MCF 10A (cell line): ENCODE results near the gene HCAR2. TPM values are rescaled to one million over a fixed set of nuclear protein-coding genes. Genes with fewer than 3 reads are reported as not detected.

Experiments
- BruUV-seq: library from RNA; stranded (reverse); fragments of 400-500 nt; replicated peaks from 2 replicates; lab custom pipeline; 2021; lab: Mats Ljungman, UMichigan
- CTCF ChIA-PET: fragments of 300-600 bp; sonication (Branson Sonifier 250); formaldehyde crosslinking; extraction: SDS; loops from one replicate; lab custom pipeline; 2021; ENCODE audit warnings: antibody characterized with exemption, inconsistent platforms; lab: Yijun Ruan, JAX
- POLR2A ChIA-PET: fragments of 300-600, 350-650 bp; sonication (Branson Sonifier 250); formaldehyde crosslinking; extraction: SDS; loops from one replicate; lab custom pipeline; 2020; ENCODE audit warnings: antibody characterized with exemption, inconsistent platforms; lab: Yijun Ruan, JAX
- DNase-seq: peaks from one replicate; pipeline ENCODE4 v3.0.0-alpha.2; 2018; ENCODE audit not compliant: unreplicated experiment
- H3K27ac Mint-ChIP-seq: one replicate; pipeline ENCODE4 v1.8.0; 2022; ENCODE audit warnings: mild to moderate bottlenecking, low read depth, mixed read lengths; ENCODE audit not compliant: unreplicated experiment
- H3K27me3 Mint-ChIP-seq: one replicate; pipeline ENCODE4 v1.8.0; 2022; ENCODE audit warnings: mixed read lengths; ENCODE audit not compliant: insufficient read depth, unreplicated experiment
- H3K36me3 Mint-ChIP-seq: one replicate; pipeline ENCODE4 v1.8.0; 2022; ENCODE audit warnings: mild to moderate bottlenecking, moderate library complexity, mixed read lengths; ENCODE audit not compliant: insufficient read depth, unreplicated experiment
- H3K4me1 Mint-ChIP-seq: one replicate; pipeline ENCODE4 v1.8.0; 2022; ENCODE audit warnings: mixed read lengths; ENCODE audit not compliant: insufficient read depth, unreplicated experiment
- H3K4me3 Mint-ChIP-seq: one replicate; pipeline ENCODE4 v1.8.0; 2022; ENCODE audit warnings: mild to moderate bottlenecking, moderate library complexity, mixed read lengths; ENCODE audit not compliant: unreplicated experiment
- H3K9me3 Mint-ChIP-seq: one replicate; pipeline ENCODE4 v1.8.0; 2022; ENCODE audit warnings: mixed read lengths; ENCODE audit not compliant: unreplicated experiment
- intact Hi-C: fragments of 100-400 bp; cut with micrococcal nuclease; formaldehyde crosslinking; loops from 2 replicates; pipeline ENCODE4 v1.14.1; 2022
- total RNA-seq: library from RNA; stranded (reverse); gene quantifications from 2 replicates; pipeline ENCODE4 v1.2.3, GENCODE V29; 2022
- TF ChIP-seq, protein P1 (sequence below): fragments of 200-600 bp; IDR thresholded peaks from one replicate; pipeline ENCODE4 v1.8.0; 2022; ENCODE audit warnings: antibody characterized with exemption, mild to moderate bottlenecking; ENCODE audit not compliant: unreplicated experiment

Gene HCAR2
- total RNA-seq, 1 experiment from 2014 or later = 0.19 TPM

DNA sequence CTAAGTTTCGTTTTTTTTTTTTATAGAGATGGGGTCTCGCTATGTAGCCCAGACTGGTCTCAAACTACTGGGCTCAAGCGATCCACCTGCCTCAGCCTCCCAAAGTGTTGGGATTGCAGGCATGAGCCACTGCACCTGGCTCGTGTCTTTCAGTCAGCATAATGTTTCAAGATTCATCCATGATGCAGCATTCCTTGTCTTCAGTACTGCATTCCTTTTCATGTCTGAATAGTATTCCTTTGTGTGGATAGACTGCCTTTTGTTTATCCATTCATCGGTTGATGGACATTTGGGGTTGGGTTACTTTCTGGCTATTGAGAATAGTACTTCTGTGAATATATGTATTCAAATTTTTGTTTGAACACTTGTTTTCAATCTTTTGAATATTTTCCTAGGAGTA is 37.4 kb downstream of the HCAR2 start:
- ChIA-PET CTCF (interaction anchor here (0.7 kb wide), 2 partner anchors 16 to 20 kb away, joined by 3 to 4 read pairs; no protein-coding TSS in a partner anchor), POLR2A (no interaction called here)
- no peaks in the 10 kb centered on the region for H3K36me3 Mint-ChIP-seq
- intact Hi-C loops = no loop called here
- TF ChIP-seq, protein P1, sequence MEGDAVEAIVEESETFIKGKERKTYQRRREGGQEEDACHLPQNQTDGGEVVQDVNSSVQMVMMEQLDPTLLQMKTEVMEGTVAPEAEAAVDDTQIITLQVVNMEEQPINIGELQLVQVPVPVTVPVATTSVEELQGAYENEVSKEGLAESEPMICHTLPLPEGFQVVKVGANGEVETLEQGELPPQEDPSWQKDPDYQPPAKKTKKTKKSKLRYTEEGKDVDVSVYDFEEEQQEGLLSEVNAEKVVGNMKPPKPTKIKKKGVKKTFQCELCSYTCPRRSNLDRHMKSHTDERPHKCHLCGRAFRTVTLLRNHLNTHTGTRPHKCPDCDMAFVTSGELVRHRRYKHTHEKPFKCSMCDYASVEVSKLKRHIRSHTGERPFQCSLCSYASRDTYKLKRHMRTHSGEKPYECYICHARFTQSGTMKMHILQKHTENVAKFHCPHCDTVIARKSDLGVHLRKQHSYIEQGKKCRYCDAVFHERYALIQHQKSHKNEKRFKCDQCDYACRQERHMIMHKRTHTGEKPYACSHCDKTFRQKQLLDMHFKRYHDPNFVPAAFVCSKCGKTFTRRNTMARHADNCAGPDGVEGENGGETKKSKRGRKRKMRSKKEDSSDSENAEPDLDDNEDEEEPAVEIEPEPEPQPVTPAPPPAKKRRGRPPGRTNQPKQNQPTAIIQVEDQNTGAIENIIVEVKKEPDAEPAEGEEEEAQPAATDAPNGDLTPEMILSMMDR = no peak
- H3K4me1 Mint-ChIP-seq = peaks cover 8% of the 10 kb centered on the region
- no peak overlapping the region for H3K4me3 Mint-ChIP-seq
- no TSS peak for BruUV-seq
- no peaks in the 10 kb centered on the region for H3K27me3 Mint-ChIP-seq
- H3K9me3 Mint-ChIP-seq = no peaks in the 10 kb centered on the region
- H3K27ac Mint-ChIP-seq = no peak overlapping the region
- no peak for DNase-seq

DNA sequence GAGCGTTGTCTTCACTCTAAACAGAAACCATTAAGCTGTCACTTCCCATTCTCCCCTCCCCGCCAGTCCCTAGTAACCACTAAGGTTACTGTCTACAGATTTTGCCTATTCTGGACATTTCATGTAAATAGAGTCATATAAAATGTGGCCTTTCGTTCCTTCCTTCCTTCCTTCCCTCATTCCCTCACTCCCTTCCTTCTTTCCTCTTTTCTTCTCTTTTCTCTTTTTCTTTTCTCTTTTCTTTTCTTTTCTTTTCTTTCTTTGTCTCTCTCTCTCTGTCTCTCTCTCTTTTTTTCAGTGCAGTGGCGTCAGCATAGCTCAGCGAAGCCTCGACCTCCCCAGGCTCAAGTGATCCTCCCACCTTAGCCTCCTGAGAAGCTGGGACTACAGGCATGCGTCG is 37.8 kb downstream of the HCAR2 start:
- no peaks in the 10 kb centered on the region for H3K9me3 Mint-ChIP-seq
- H3K27ac Mint-ChIP-seq = no peak overlapping the region
- no peak for DNase-seq
- intact Hi-C loops = no loop called here
- BruUV-seq = no TSS peak
- ChIA-PET CTCF (interaction anchor here (0.6 to 0.7 kb wide), 3 partner anchors 16 to 352 kb away, joined by 3 to 5 read pairs (median 4); no protein-coding TSS in a partner anchor), POLR2A (interaction anchor here (0.6 kb wide), 1 partner anchor 701 kb away, joined by 3 read pairs; no protein-coding TSS in a partner anchor)
- H3K27me3 Mint-ChIP-seq = no peaks in the 10 kb centered on the region
- H3K4me3 Mint-ChIP-seq = no peak overlapping the region
- TF ChIP-seq, protein P1 = no peak
- H3K4me1 Mint-ChIP-seq = peaks cover 8% of the 10 kb centered on the region
- H3K36me3 Mint-ChIP-seq = no peaks in the 10 kb centered on the region

DNA sequence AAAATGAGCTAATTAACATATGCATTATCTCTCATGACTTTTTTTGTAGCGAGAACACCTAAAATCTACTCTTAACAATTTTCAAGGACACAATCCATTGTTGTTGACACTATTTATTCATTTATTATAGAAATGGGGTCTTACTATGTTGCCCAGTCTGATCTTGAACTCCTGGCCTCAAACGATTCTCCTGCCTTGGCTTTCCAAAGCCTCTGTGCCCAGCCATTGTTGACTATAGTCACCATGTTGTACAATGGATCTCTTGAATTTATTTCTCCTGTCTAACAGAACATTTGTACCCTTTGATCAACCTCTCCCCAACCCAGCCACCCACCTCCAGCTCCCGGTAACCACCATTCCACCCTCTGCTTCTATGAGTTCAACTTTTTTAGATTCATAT is 41.2 kb downstream of the HCAR2 start:
- no peaks in the 10 kb centered on the region for H3K4me1 Mint-ChIP-seq
- TF ChIP-seq, protein P1 = no peak
- no peaks in the 10 kb centered on the region for H3K27me3 Mint-ChIP-seq
- POLR2A ChIA-PET = interaction anchor here (0.6 kb wide), 1 partner anchor 144 kb away, joined by 3 read pairs; no protein-coding TSS in a partner anchor
- DNase-seq = no peak
- H3K9me3 Mint-ChIP-seq = no peaks in the 10 kb centered on the region
- no peak overlapping the region for H3K27ac Mint-ChIP-seq
- H3K4me3 Mint-ChIP-seq = no peak overlapping the region
- H3K36me3 Mint-ChIP-seq = no peaks in the 10 kb centered on the region
- CTCF ChIA-PET = no interaction called here
- intact Hi-C loops = no loop called here
- no TSS peak for BruUV-seq

DNA sequence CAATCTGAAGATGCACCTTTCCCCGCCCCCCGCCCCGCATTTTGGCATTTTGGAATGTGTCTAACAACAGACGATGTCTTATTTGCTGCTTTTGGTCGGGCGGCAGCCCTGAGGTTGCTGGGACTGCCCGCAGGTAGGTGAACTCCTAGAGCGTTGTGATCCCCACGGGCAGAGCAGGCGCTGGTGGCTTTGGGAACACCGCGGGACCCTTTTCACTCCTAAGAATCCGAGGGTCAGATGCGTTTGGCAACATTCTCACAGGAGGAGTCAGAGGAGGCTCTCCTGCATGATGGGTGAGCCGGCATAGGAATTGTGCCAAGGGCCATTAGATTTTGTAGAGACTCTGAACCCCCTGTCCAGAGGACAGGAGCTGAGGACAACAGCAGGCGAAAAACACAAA is 41.9 kb downstream of the HCAR2 start:
- ChIA-PET POLR2A (no interaction called here), CTCF (interaction anchor here (0.6 kb wide), 1 partner anchor 21 kb away, joined by 6 read pairs; no protein-coding TSS in a partner anchor)
- H3K4me3 Mint-ChIP-seq = no peak overlapping the region
- no peaks in the 10 kb centered on the region for H3K27me3 Mint-ChIP-seq
- no peaks in the 10 kb centered on the region for H3K36me3 Mint-ChIP-seq
- no peaks in the 10 kb centered on the region for H3K4me1 Mint-ChIP-seq
- TF ChIP-seq, protein P1 = no peak
- DNase-seq = no peak
- no peak overlapping the region for H3K27ac Mint-ChIP-seq
- no TSS peak for BruUV-seq
- intact Hi-C loops = no loop called here
- no peaks in the 10 kb centered on the region for H3K9me3 Mint-ChIP-seq
